ENCODE data around the gene ZNF524. TPM values are rescaled to one million over a fixed set of nuclear protein-coding genes. Genes with fewer than 3 reads are reported as not detected.
A peak's percentile ranks its signal among the peaks of the same experiment; 100 is the strongest.

The ZNF524 gene
- total RNA-seq, 1 donor = 4.7 TPM

DNA sequence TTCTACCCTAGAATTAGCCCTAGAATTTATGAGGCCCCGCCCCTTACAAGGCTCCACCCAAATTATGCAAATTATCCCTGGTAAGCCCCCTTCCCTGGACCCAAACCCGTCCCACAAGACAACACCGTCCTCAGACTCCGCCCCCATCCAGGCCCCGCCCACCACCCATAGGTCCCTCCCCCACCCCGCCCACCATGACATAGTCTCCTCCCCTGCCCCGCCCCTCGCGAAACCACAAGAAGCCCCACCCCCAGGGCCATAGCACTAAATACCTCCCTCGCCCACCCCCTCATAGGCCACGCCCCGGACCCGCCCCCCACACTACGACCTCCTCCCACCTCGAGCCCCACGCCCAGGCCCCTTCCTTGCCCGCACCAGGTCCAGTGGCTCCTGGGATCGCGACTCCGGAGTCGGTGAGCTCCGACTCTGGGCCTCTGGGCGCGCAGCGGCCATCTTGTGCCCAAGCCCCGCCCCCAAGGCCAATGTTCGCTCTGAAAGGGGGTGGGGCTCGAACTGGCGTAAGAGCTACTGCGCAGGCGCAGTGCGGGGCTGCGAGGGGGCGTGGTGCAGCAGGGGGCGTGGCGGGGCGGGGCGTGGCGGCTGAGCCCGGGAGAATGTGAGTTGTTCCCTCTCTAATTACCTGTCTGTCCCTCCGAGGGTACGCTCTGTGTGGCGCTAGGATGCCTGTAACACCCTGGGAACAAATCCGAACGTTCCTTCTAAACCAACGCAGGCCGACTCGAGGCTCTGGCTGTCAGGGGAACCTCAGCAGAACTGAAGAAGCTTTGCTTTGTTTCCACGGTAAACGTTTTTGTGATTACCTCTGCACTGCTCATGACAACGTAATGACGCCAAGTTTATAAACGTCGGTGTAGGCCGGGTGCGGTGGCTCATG is 24.3 kb downstream of the ZNF524 start, which contains the start of gene ZNF784:
TSS of gene ZNF784 (minus strand) at position 458 of the 895 bp plus-strand sequence. CDS start at position 453, 5 bp downstream.
- peak within 1 kb of the TSS; percentile 76 for H3K4me3 ChIP-seq (ENCODE audit: low read depth, low read length)
- DNase-seq (ENCODE audit: low read depth) = peak; percentile 94
- TF ChIP-seq, protein P1, sequence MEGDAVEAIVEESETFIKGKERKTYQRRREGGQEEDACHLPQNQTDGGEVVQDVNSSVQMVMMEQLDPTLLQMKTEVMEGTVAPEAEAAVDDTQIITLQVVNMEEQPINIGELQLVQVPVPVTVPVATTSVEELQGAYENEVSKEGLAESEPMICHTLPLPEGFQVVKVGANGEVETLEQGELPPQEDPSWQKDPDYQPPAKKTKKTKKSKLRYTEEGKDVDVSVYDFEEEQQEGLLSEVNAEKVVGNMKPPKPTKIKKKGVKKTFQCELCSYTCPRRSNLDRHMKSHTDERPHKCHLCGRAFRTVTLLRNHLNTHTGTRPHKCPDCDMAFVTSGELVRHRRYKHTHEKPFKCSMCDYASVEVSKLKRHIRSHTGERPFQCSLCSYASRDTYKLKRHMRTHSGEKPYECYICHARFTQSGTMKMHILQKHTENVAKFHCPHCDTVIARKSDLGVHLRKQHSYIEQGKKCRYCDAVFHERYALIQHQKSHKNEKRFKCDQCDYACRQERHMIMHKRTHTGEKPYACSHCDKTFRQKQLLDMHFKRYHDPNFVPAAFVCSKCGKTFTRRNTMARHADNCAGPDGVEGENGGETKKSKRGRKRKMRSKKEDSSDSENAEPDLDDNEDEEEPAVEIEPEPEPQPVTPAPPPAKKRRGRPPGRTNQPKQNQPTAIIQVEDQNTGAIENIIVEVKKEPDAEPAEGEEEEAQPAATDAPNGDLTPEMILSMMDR (IDR thresholded peaks at IDR 0.05; ENCODE audit: insufficient read depth, low read depth, low read length) = no peak

DNA sequence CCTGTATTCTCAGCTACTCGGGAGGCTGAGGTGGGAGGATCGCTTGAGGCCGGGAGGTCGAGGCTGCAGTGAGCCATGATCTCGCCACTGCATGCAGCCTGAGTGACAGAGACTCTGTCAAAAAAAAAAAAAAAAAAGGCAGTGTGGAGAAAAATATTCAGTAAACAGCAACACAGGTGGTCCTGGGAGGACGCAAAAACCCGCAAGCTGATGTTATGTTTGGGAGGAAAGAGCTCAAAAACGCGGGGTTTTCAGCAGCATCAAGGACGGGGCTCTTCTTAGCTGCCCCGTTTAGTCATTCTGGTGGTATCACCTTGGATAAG is 24.9 kb downstream of the ZNF524 start:
- DNase-seq (ENCODE audit: low read depth) = no peak
- TF ChIP-seq, protein P1 (IDR thresholded peaks at IDR 0.05; ENCODE audit: insufficient read depth, low read depth, low read length) = no peak

DNA sequence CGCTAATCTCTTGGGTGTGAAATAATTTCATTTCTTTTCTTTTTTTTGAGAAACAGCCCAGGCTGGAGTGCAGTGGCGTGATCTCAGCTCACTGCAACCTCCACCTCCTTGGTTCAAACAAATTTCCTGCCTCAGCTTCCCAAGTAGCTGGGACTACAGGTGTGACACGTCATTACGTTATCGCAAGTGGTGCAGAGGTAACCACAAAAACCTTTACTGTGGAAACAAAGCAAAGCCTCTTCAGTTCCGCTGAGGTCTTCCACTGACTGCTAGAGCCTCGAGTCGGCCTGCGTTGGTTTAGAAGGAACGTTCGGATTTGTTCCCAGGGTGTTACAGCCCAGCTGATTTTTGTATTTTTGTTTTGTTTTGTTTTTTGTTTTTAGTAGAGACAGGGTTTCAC is 26.3 kb downstream of the ZNF524 start:
- no peak for DNase-seq (ENCODE audit: low read depth)
- TF ChIP-seq, protein P1 (IDR thresholded peaks at IDR 0.05; ENCODE audit: insufficient read depth, low read depth, low read length) = no peak
- no peak overlapping the region for H3K4me3 ChIP-seq (ENCODE audit: low read depth, low read length)

More for the DNA sequence above, 24.9 kb downstream of the ZNF524 start:
- H3K4me3 ChIP-seq (ENCODE audit: low read depth, low read length) = peak overlapping the region; percentile 76

DNA sequence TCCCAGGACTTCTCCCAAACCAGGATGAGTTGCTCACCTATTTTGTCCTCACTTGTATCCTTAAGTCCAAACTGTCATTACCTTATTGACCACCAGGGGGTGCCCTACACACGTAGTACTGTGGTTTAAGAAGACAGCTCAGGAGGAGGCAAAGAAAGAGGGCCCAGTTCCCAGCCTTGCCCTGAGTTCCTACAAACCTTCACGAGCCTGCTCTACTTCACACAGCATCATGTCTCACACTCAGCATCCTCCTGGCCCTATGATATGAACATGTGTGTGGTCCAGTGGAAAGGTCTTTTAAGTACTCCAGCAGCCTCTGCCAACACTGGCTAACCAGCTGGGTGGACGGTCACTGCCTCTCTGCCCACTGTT is 32.4 kb downstream of the ZNF524 start:
- no peak overlapping the region for H3K4me3 ChIP-seq (ENCODE audit: low read depth, low read length)
- peak; percentile 97 for DNase-seq (ENCODE audit: low read depth)
- TF ChIP-seq, protein P1 (IDR thresholded peaks at IDR 0.05; ENCODE audit: insufficient read depth, low read depth, low read length) = peak; percentile 82

DNA sequence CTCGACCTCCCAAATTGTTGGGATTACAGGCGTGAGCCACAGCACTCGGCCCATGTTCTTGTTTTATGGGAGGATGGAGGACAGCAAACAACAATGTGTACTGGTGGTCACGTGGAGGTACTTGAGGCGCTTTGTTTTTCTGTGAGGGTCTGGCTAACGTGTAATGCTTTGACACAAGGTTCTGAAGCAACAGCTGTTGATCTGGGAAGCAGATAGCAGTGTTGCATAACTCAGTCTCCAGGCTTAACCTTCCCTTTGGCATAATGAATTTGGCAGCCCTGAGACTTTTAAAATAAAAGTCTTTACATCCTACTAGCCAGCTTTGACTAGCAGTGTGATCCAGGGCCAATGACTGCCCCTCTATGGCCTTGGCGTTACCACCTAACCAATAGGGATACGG is 33.8 kb downstream of the ZNF524 start:
- DNase-seq (ENCODE audit: low read depth) = peak; percentile 74
- no peak overlapping the region for H3K4me3 ChIP-seq (ENCODE audit: low read depth, low read length)
- TF ChIP-seq, protein P1 (IDR thresholded peaks at IDR 0.05; ENCODE audit: insufficient read depth, low read depth, low read length) = no peak

DNA sequence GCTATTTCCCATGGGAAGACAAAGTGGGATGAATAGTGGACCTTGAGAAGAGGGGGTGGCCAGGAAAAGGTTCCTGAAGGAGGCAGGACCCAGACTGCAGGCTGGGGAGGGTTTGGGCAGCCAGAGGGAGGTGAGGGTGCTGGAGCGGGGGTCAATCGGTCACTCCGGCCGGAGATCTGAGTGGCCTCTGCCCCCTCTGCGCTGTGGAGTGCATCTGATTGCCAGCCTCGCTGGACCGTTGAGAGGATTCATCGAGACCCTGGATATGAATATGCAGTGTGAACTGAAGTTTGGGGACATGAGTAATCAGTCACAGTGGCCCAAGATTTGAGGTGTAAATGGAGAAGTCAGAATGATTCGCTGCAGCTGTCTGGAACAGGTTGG is 35.2 kb downstream of the ZNF524 start:
- TF ChIP-seq, protein P1 (IDR thresholded peaks at IDR 0.05; ENCODE audit: insufficient read depth, low read depth, low read length) = no peak
- DNase-seq (ENCODE audit: low read depth) = no peak
- H3K4me3 ChIP-seq (ENCODE audit: low read depth, low read length) = peak overlapping the region; percentile 98

All from fibroblast of villous mesenchyme (primary cell).